OCI-LY1 (cell line): ENCODE measurements around the gene GNRH2.

Experiments used
- H2AFZ ChIP-seq: fragments of 200-600 bp; sonication (generic), shearing (Covaris generic); 2 replicates; pipeline ENCODE4 v1.6.0; 2014; ENCODE audit warnings: antibody characterized with exemption, mild to moderate bottlenecking, low read length
- H3F3A ChIP-seq: fragments of 200-600 bp; sonication (generic), shearing (Covaris generic); 2 replicates; pipeline ENCODE4 v1.6.0; 2014; ENCODE audit warnings: mild to moderate bottlenecking, antibody characterized with exemption, low read length, moderate library complexity; ENCODE audit not compliant: insufficient read depth
- H3K27ac ChIP-seq: fragments of 200-600 bp; sonication (generic); 2 replicates; pipeline ENCODE4 v1.5.1; 2014; ENCODE audit warnings: low read length, mixed run types, mild to moderate bottlenecking, low read depth; ENCODE audit not compliant: poor library complexity, severe bottlenecking
- H3K27me3 ChIP-seq: fragments of 200-600 bp; sonication (generic); 2 replicates; pipeline ENCODE4 v1.6.0; 2014; ENCODE audit warnings: antibody characterized with exemption, mild to moderate bottlenecking, low read length, moderate library complexity; ENCODE audit not compliant: insufficient read depth
- H3K36me3 ChIP-seq: fragments of 200-600 bp; sonication (generic); 2 replicates; pipeline ENCODE4 v1.6.1; 2014; ENCODE audit warnings: mild to moderate bottlenecking, antibody characterized with exemption, low read length, moderate library complexity, mixed read lengths; ENCODE audit not compliant: insufficient read depth
- H3K4me1 ChIP-seq: fragments of 200-600 bp; sonication (generic); 2 replicates; pipeline ENCODE4 v1.5.1; 2014; ENCODE audit warnings: mild to moderate bottlenecking, low read length, moderate library complexity; ENCODE audit not compliant: insufficient read depth, severe bottlenecking
- H3K4me2 ChIP-seq: fragments of 200-600 bp; sonication (generic), shearing (Covaris generic); 2 replicates; pipeline ENCODE4 v1.6.1; 2014; ENCODE audit warnings: low read length
- H3K4me3 ChIP-seq: fragments of 200-600 bp; sonication (generic); 2 replicates; pipeline ENCODE4 v1.5.1; 2014; ENCODE audit warnings: low read length, low read depth, mild to moderate bottlenecking, mixed read lengths; ENCODE audit not compliant: poor library complexity, severe bottlenecking
- H3K79me2 ChIP-seq: fragments of 200-600 bp; shearing (Covaris generic); 2 replicates; pipeline ENCODE4 v1.6.1; 2016; ENCODE audit warnings: mixed run types, low read length, mixed read lengths; ENCODE audit not compliant: insufficient read depth
- H3K9ac ChIP-seq: fragments of 200-600 bp; sonication (generic), shearing (Covaris generic); 2 replicates; pipeline ENCODE4 v1.6.1; 2014; ENCODE audit warnings: mild to moderate bottlenecking, low read length, mixed read lengths
- H3K9me2 ChIP-seq: fragments of 200-600 bp; sonication (generic), shearing (Covaris generic); 2 replicates; pipeline ENCODE4 v1.6.1; 2014; ENCODE audit warnings: low read depth, mild to moderate bottlenecking, low read length, mixed read lengths
- H3K9me3 ChIP-seq: fragments of 200-600 bp; shearing (Covaris generic); 2 replicates; pipeline ENCODE4 v1.6.1; 2014; ENCODE audit warnings: low read length, mixed read lengths
- H4K20me1 ChIP-seq: fragments of 200-600 bp; sonication (generic), shearing (Covaris generic); 2 replicates; pipeline ENCODE4 v1.6.0; 2016; ENCODE audit warnings: mild to moderate bottlenecking, low read length; ENCODE audit not compliant: insufficient read depth
- EZH2 ChIP-seq: fragments of 200-600 bp; sonication (generic), shearing (Covaris generic); IDR thresholded peaks from 2 replicates; pipeline ENCODE4 v1.8.0; 2017; ENCODE audit warnings: borderline replicate concordance, mixed run types, mild to moderate bottlenecking, antibody characterized with exemption, low read length, moderate library complexity, mixed read lengths
- TF ChIP-seq, protein P1 (sequence below): fragments of 200-600 bp; sonication (generic), shearing (Covaris generic); IDR thresholded peaks from 2 replicates; pipeline ENCODE4 v1.5.1; 2017; ENCODE audit warnings: mild to moderate bottlenecking, antibody characterized with exemption, low read length, moderate library complexity, mixed read lengths

The GNRH2 gene

DNA sequence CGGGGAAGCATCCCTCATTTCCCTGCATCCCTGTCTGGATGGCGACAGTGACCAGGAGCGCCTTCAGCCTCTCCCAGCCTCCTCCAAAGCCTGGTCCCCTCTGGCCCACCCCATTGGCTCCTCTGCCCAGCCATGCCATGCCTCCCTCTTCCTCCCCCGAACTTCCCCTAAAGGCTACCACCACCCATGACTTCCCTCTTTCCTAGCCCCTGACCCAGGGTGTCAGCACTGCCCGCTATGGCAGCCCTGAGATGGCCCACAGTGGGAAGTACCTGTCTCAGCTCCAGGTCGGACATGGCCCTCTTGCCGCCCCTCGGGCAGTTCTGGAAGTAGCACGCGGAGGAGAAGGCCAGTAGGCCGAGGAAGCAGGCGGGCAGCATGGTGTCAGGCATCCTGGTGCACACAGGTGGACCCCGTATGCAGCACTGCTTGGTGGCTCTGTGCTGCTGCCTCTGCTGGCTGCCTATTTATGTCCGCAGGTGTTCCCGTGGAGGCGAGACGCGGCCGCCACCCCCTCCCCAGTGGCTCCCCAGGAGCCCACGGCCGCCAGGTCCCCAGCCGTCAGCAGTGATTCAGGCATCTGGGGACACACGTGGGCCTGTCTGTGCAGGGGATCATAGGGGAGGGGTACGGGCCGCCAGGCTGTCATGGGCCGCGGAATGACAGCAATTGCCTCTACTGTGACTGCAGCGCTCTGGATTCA lies 41.0 kb downstream of the GNRH2 start, which contains the start of gene AVP:
TSS of gene AVP (minus strand) at position 442 of the 703 bp plus-strand sequence. CDS start at position 392, 50 bp downstream.
- Histone ChIP-seq H2AFZ (no peak within 1 kb of the TSS), H3K36me3 (no peaks in the 10 kb centered on the region), H3K27ac (no peak within 1 kb of the TSS), H3K79me2 (no peaks in the 10 kb centered on the region), H4K20me1 (no peaks in the 10 kb centered on the region), H3K9me3 (no peaks in the 10 kb centered on the region), H3K27me3 (no peaks in the 10 kb centered on the region), H3K4me3 (no peak within 1 kb of the TSS), H3K4me1 (no peaks in the 10 kb centered on the region), H3K9me2 (no peaks in the 10 kb centered on the region), H3F3A (no peaks in the 10 kb centered on the region), H3K9ac (no peak within 1 kb of the TSS), H3K4me2 (no peak within 1 kb of the TSS)
- TF ChIP-seq, protein P1, sequence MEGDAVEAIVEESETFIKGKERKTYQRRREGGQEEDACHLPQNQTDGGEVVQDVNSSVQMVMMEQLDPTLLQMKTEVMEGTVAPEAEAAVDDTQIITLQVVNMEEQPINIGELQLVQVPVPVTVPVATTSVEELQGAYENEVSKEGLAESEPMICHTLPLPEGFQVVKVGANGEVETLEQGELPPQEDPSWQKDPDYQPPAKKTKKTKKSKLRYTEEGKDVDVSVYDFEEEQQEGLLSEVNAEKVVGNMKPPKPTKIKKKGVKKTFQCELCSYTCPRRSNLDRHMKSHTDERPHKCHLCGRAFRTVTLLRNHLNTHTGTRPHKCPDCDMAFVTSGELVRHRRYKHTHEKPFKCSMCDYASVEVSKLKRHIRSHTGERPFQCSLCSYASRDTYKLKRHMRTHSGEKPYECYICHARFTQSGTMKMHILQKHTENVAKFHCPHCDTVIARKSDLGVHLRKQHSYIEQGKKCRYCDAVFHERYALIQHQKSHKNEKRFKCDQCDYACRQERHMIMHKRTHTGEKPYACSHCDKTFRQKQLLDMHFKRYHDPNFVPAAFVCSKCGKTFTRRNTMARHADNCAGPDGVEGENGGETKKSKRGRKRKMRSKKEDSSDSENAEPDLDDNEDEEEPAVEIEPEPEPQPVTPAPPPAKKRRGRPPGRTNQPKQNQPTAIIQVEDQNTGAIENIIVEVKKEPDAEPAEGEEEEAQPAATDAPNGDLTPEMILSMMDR = no peak
- TF ChIP-seq EZH2 = no peak

DNA sequence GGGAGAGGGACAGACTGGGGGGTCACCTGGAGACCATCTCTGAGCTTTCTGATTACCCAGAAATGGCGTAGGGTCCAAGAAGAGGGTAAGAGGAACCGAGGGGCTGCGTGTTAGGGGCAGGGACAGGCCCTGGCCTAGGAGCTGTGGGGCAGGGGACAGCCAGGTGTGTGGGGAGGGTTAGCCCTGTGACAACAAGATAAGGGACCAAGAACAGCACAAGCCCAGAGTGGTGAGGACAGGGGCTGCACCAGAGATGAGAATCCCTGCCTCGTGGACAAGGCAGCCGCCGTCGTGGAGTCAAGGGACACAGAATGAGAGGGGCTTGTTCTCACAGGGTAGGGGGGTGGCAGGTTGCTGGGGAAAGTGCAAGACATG lies 41.6 kb downstream of the GNRH2 start:
- Histone ChIP-seq H3F3A (no peaks in the 10 kb centered on the region), H3K36me3 (no peaks in the 10 kb centered on the region), H3K4me1 (no peaks in the 10 kb centered on the region), H4K20me1 (no peaks in the 10 kb centered on the region), H3K27ac (no peak overlapping the region), H3K4me2 (no peak overlapping the region), H3K9me3 (no peaks in the 10 kb centered on the region), H2AFZ (no peak overlapping the region), H3K4me3 (no peak overlapping the region), H3K9ac (no peak overlapping the region), H3K79me2 (no peaks in the 10 kb centered on the region), H3K9me2 (no peaks in the 10 kb centered on the region), H3K27me3 (no peaks in the 10 kb centered on the region; the same call in 1 of the 2 replicates)
- TF ChIP-seq EZH2 = no peak
- TF ChIP-seq, protein P1 = no peak

DNA sequence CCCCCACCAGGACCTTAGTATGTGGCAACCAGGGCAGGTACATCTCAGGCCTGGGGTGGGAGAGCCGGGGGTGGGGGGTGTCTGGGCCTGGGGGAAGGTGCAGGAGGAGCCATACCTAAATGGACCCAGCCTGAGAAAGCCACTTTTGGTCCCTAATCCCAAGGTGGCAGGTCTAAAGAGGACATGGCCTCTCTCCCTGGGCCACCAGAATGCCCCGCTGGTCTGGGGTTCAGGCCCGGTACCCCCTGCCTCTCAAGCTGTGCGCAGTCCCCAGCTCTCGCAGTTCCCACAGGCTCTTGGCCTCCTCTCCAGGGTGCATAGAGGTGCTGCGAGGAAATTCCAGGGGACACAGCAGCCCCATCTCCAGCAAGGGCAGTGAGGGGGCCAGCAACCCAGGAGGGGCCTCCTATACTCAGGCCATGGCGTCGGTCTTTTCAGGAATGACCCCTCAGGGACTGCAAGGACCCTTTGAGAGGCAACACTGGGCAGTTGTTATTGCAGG lies 42.2 kb downstream of the GNRH2 start:
- Histone ChIP-seq H3K36me3 (no peaks in the 10 kb centered on the region), H3K79me2 (no peaks in the 10 kb centered on the region), H3K9me3 (no peaks in the 10 kb centered on the region), H3K4me3 (no peak overlapping the region), H4K20me1 (no peaks in the 10 kb centered on the region), H3K27me3 (no peaks in the 10 kb centered on the region; the same call in 1 of the 2 replicates), H3F3A (no peaks in the 10 kb centered on the region), H2AFZ (no peak overlapping the region), H3K4me2 (no peak overlapping the region), H3K9ac (no peak overlapping the region), H3K4me1 (no peaks in the 10 kb centered on the region), H3K9me2 (no peaks in the 10 kb centered on the region), H3K27ac (no peak overlapping the region)
- TF ChIP-seq, protein P1 = no peak
- TF ChIP-seq EZH2 = no peak
